Stimulated activated CD8-positive, alpha-beta memory T cell treated with anti-CD3 and anti-CD28 coated beads, Interleukin-4, amount 100 ng/mL, for 1 hour (primary cell): ENCODE measurements around the gene FBXW5.

Experiments
- DNase-seq, 2 donors: peaks; one replicate each; pipeline ENCODE4 v3.0.0-alpha.2; 2020; ENCODE audit warnings: low read depth in 2 of 2, low spot score in 1 of 2

The FBXW5 gene, protein sequence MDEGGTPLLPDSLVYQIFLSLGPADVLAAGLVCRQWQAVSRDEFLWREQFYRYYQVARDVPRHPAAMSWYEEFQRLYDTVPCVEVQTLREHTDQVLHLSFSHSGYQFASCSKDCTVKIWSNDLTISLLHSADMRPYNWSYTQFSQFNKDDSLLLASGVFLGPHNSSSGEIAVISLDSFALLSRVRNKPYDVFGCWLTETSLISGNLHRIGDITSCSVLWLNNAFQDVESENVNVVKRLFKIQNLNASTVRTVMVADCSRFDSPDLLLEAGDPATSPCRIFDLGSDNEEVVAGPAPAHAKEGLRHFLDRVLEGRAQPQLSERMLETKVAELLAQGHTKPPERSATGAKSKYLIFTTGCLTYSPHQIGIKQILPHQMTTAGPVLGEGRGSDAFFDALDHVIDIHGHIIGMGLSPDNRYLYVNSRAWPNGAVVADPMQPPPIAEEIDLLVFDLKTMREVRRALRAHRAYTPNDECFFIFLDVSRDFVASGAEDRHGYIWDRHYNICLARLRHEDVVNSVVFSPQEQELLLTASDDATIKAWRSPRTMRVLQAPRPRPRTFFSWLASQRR

DNA sequence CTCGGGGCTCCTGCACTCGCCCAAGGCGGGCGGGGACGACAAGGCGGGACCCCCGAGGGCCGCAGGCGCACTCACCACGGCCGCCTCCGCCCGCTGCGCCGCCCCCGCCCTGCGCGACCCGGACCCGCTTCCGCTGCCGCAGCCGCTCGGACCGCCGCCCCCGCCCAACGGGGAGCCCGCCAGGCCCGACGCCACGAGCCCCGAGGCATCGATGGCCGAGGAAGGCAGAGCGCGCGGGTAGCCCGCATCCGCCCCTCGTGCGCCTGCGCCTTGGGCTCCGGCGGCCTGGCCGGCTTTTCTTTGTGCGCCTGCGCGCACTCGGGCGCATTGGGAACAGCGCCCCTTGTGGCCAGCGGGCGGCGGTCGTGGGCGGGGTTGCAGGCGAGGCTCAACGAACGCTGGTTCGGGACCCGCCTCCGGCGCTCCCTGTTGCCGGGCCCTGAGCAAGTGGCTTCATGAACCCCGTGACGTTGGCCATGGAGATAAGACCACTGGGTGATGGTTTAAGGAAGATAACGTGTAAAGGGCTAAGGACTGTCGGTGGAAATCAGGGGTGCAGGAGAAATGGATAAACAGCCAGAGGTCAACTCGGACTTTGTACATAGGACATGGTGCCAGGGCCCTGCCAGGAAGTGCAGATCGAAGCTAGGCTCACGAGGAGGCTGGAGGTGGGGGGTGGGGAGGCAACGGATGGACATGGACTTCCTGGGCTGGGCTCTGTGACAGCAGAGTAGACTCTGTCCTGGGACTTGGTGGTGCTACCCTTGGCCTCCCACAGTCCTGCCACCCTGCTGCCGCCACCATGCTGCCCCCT, at the start of gene FBXW5, which contains the start of gene C8G:
Gene FBXW5 (minus strand): TSS at position 220 of the 814 bp plus-strand sequence. CDS start 655 bp downstream, outside the sequence.
Gene C8G (plus strand): TSS at position 725 of the 814 bp plus-strand sequence. CDS start 78 bp downstream, at position 803.
- peak; percentile 75 to 88 for DNase-seq

DNA sequence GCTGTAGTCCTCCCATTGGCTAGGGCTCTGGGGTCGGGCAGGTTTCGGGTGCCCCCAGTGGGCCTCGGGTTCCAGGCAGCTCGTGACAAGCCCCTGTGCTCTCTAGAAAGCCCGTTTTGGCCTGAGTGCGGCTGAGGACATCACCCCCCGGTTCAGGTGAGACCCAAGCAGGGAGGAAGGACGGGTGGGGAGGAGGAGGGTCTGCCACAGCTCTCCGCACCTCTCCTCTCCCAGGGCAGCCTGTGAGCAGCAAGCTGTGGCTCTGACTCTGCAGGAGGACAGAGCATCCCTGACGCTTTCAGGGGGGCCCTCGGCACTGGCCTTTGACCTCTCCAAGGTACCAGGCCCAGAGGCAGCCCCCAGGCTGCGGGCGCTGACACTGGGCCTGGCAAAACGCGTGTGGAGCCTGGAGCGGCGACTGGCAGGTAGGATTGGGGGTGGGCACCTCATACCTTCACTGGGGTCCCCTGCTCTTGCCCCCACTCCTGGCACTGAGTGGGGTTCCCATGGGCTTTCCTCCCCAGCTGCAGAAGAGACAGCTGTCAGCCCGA, 48.4 kb upstream of the FBXW5 start:
- no peak for DNase-seq

DNA sequence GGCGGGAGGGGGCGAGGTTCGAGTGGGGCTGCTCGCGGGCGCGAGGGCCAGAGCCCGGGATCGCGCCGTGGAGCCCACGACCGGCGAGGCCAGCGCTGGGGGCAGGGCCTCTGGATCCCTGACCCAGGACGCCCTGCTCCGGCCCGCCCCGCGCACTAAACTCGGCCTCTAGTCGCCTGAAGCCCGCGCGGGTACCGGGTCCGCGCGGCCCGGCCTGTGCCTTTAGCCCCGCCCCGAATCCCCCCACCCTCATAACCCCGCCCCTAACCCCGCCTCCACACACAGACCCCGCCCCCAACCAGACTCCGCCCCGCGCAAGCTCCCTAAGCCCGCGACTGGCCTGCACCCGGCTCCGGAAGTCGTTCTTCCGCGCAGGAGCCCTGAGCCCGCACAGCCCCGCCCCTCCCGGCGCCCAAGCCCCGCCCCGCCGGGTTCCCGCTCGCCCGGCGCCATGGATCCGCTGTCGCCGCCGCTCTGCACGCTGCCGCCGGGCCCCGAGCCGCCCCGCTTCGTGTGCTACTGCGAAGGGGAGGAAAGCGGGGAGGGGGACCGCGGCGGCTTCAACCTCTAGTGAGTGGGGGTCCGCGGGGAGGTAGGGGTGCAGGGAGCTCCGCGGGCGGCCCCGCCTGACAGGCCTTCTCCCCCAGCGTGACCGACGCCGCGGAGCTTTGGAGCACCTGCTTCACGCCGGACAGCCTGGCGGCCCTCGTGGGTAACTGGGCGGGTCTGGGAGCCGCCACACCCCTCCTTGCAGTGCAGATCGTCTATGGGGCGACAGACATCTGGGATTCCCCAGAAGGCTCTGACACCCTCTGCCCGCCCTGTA, 47.7 kb upstream of the FBXW5 start, which contains the start of gene PAXX:
Gene PAXX (plus strand): TSS at position 430 of the 826 bp plus-strand sequence. CDS start 22 bp downstream, at position 452.
- DNase-seq = peak; percentile 88 to 89

DNA sequence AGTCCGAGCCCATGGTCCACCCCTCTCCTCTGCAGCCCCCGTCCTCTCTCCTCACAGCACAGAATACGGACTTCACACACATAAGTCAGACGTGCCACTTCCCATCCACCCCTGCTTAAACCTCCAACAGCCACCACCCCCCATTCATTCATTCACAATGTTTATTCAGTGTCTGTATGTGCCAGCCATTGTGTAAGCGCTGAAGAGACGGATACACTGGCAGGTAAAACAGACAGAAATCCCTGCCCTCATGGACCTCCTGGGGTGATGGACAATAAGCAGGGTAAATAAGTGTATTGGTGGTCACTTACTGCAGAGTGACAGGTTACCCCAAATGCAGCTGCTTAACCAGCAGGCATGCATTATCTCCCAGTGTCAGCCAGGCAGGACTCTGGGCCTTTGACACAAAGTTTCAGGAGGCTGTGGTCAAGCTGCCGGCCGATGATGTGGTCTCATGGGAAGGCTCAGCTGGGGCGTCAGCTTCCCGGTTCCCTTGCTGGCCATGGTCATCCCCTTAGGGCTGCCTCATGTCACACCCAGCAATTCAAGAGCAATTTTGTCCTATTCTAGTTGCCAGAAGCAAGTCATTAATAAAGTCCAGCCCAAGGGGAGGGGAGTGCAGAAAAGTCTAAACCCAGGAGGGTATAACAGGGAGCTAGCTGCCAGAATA, 45.8 kb upstream of the FBXW5 start:
- DNase-seq = no peak

DNA sequence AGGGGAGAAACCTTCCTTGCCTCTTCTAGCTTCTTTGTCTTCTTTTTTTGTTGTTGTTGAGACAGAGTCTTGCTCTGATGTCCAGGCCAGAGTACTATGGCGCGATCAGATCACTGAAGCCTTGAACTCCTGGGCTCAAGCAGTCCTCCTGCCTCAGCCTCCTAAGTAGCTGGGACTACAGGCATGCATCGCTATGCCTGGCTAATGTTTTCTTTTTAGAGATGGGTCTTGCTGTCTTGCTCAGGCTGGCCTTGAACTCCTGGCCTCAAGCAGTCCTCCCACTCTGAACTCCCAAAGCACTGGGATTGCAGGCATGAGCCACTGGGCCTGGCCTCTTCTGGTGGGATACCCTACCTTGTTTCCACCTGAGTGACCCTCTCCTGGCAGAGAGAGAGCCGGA, 44.3 kb upstream of the FBXW5 start:
- no peak for DNase-seq

DNA sequence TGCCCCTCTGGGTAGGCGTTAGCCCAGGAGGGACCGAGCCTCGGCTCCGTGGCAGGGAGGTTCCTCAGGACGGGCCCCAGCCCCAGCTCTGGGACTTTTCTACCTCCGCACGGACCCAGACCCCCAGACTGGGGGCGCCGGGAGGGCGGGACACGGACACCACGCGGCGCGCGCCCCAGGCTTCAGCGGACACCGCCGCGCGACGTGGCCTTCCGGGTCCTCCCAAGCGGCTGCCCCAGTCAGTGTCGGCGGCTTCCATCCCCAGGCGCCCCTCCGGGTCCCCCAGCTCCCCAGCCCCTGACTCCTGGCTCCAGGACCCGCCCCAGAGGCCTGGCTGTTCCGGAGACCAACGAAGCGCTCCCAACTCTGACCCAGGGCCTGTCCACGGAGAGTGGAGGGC, 41.3 kb upstream of the FBXW5 start:
- DNase-seq = no peak

DNA sequence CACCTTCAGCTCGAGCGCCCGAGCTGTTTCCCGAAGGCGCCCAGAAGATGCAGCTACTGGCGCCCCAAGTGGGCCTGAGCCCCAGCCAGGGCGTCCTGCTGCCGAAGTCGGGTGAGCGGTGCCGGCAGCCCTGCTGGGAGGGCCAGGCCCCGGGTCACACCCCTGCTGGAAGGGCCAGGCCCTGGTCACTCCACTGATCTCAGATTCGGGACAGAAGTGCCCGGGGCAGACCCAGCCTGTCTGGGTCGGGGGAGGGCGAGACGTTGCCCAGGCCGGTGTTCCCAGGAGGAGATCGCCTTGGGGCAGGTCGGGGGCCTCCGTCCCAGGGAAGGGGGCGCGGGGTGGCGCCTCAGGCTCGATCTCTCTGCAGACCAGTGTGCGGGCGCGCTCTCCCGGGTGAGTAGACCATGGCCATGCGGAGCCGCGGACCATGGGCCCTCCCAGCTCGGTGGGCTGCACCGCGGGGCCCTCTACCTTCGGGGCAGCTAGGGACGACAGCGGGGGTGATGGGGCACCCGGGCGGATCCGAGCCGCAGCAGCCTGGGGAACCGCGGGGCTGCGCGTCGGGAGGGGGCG, 40.6 kb upstream of the FBXW5 start:
- no peak for DNase-seq

DNA sequence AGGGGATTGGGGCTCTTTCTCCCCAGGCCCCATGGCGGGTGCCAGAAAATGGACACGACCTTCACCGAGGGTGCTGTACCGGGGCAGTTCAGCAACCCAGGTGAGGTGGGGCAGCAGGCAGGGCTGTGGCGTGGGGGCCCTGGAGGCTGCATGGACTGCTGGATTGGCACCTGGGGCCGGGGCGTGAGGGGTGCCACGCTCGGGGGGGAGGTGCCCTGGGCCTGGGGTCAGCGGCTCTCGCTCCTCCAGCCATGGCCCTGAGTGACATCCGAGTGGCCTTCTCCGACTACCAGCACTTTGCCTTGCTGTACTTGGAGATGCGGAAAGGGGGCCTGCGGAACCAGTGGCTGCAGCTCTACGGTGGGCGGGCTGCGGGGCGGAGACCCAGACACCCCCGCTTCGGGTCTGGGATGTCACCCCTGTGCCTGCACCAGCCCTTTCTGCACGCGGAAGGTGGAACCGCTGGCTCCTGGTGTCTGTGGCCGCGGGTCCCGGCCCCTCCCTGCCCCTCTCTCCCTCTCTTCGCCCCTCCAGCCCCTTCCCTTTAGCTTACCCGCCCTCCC, 40.0 kb upstream of the FBXW5 start:
- DNase-seq = no peak

DNA sequence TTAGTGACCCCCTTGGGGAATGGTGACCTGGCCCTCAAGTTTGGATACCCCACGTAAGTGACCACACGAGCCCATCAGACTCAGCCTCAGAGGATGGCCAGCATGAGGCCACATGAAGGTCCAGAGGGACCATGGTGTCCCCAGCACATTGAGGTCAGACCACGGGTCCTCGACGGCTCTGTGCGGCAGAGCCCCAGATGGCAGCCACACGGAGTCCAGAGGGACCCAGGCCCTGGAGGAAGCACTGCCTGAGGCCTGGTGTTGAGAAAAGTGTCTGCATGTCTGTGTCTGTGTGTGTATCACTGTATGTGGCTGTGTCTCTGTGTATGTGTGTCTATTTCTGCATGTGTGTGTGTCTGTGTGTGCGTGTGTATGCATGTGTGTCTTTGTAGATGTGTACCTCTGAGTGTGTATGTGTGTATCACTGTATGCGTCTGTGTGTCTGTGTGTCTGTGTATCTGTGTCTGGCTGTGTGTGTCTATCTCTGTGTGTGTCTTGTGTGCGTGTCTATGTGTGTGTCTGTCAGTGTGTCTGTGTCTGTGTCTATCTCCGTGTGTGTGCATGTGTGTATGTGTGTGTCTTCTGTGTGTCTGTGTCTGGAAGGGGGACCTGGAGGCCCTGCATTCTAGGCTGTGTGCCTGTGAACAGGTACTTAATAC, 39.2 kb upstream of the FBXW5 start:
- DNase-seq = no peak

DNA sequence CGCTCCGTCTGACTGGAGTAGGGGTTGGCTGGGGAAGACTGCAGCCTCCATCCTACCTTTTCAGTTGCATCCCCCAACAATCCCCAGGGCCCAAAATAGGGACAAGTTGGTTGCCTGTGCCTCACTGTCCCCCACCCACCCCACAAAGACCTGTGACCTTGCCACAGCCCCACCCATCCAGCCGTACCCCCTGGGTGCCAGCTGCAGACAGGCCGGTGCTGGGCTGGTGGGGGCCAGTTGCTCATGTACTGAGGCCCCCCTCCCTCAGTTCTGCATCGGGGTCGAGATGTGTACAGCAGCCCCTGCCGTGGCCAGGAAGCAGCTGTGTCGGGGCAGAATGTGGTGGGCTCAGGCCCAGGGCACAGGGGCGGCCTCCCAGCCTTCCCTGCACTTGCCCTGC, 38.6 kb upstream of the FBXW5 start:
- no peak for DNase-seq

DNA sequence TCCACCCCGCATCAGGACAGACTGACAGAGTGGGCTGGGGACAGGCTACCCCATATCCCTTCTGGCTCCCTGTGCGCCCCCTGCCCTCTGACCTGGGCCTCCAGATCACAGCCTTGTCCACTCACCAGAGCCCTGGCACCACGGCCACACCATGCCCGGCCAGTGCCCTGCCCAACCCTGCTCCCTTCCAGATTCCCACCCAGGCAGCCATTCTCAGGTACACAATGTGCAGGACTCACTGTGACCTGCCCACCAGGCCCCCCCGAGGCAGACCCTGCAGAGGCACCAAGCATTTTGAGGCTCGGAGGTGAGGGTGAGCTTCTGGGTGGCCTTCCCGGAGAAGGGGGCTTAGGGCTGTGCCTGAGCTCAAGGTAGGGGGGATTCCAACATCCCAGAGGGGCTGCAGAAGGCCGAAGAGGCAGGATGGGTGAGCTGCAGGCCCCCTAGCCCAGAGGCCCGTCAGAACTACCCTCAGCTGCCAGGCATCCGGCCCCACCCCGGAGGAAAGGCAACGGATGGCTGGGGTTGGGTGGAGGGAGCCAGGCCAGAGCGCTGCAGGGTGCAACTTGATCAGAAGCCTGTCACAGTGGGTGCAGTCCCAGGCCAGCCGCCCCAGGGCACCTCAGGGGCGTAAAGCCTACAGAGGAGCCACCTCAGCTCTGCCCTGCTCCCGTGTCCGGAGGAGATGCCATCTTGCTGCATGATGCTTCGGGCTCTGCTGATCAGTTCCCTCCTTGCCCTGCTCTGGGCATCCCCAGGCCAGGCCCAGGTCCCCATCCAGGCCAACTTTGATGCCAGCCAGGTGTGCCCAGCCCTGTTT, 37.9 kb upstream of the FBXW5 start, which contains the start of gene LCNL1:
Gene LCNL1 (plus strand): TSS at position 762 of the 820 bp plus-strand sequence. CDS start 594 bp downstream, outside the sequence.
- no peak for DNase-seq

DNA sequence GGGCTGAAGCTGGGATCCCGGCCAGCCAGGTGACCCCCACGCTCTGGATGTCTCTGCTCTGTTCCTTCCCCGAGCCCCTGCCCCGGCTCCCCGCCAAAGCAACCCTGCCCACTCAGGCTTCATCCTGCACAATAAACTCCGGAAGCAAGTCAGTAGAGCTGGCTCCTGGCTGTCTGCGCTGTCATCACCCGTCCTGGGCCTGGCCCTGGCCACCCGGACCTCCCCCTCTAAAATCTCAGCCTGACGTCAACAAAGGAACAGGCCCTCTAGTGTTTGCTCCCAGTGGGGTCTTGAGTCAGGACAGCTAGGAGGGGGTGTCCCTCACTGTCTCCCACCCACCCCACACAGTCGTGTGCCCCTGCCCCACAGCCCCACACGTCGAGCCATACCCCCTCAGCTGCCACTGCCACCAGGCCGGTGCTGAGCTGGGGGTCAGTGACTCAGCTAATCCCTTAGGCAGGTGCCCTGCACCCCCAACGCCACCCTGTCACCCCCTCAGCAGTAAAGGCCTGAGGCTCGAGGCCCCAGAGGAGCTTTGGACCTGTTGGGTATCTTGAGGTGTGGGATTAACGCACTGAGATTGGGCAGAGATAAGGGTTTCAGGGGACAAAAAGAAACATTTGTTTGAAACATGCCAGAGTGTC, 37.2 kb upstream of the FBXW5 start:
- no peak for DNase-seq

DNA sequence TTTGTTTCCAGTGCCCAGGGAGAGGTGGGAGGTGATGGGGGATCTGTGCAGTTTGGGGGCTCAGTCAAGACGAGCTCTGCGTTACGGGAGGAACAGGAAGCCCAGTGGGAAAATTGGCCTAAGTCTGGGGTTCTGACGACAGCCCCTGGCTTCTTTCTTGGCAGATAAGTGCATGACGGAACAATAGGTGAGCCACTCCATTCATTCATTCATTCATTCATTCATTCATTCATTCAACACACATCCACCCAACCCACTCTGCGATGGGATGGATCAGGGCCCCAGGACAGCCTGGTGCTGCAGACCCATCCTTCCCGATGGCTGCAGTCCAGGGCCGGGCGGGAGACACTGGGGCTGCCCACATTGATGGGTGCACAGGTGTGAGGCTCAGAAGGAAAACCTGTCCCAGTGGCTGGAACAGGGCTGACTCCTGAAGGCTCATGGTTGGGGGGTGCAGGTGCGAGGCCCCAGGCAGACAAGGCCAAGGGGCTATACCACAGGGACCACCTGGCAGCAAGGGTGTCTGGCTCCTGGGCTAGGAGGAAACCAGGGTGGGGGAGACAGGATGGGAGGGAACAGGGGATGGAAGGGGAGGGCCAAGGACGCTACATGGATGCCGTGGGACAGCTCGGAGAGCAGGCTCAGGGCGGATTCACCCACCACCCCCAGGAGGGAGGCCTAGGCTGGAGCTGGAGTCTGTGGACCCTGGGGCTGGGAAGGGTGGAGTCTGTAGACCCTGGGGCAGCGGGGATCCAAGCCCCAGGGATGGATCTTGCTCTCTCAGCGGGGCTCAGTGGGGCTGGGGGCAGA, 36.3 kb upstream of the FBXW5 start:
- no peak for DNase-seq

DNA sequence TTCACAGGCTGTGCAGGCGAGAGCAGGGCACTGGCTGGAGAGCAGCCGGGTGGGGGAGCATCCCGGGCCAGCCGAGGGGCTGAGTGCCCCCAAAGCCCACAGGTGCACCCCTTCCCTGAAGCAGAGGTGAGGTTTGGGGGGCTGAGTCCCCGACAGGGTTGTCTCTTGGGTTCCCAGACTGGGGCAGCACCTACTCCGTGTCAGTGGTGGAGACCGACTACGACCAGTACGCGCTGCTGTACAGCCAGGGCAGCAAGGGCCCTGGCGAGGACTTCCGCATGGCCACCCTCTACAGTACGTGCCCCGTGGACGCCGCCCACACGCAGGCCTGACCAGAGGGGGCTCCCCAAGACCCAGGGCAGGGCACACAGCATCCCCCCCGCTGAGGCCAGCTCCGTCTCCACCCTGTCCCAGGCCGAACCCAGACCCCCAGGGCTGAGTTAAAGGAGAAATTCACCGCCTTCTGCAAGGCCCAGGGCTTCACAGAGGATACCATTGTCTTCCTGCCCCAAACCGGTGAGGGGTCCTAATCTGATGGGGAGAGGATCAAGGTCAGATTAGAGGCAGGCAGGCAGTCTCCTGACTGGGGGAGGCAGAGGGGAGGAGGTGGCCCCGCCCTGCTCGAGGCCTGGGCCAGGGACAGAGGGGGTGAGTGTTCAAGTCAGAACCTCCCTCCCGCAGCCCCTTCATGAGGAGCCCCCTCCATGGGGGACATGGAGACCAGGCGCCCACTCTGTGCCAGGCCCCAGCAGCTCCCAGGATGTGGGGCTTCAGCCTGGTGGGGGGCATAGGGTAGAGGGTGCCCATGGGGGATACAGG, 35.4 kb upstream of the FBXW5 start:
- DNase-seq = no peak

DNA sequence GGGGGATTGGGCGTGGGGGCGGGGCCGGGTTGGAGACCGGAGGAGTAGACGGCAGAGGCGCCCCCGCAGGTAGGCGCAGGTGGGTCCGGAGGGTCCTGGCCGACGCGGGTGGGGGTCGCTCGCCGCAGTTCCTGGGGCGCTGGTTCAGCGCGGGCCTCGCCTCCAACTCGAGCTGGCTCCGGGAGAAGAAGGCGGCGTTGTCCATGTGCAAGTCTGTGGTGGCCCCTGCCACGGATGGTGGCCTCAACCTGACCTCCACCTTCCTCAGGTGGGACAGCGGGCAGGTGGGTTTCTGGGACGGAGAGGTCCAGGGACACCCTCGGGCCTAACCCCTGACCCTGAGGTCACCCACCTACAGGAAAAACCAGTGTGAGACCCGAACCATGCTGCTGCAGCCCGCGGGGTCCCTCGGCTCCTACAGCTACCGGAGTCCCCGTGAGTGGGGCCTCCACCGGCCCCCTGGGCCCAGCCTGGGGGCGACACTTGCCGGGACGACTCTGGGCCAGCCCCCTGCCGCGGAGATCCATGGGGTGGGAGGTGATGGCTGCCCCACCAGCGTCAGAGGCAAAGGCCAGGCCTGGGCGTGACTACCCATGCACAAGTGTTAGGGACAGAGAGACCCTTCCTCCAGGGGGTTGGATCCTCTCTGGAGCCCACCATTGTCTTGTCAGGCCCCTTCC, 34.5 kb upstream of the FBXW5 start:
- DNase-seq = no peak
